ENCODE data around the gene PJVK. TPM values are rescaled to one million over a fixed set of nuclear protein-coding genes. Genes with fewer than 3 reads are reported as not detected.
"Not testable (repeated sequence)": the region's sequence is repeated elsewhere in the genome, so short reads cannot be mapped to it uniquely, and the experiment has no call there.

Gene PJVK
- total and polyA plus RNA-seq, 2 of the 4 experiments (the other 2 are of a cell fraction) = 0.72 to 2.4 TPM

- CTCF ChIA-PET = no interaction called here
- Histone ChIP-seq H3K36me3 (ENCODE audit: control insufficient read depth, insufficient read depth, low read length) (no peaks in the 10 kb centered on the region), H2BK15ac (ENCODE audit: low read depth, low read length) (no peak overlapping the region), H3K4me3 (ENCODE audit: insufficient read depth, low read depth, low read length) (no peak overlapping the region), H3K56ac (ENCODE audit: extremely low read depth, insufficient read depth, low read length) (no peak overlapping the region), H4K20me1 (ENCODE audit: insufficient read depth, low read length) (no peaks in the 10 kb centered on the region), H2BK120ac (ENCODE audit: low read depth, low read length) (no peak overlapping the region), H2BK20ac (ENCODE audit: low read depth, low read length) (no peak overlapping the region), H3K9me3 (ENCODE audit: control insufficient read depth, insufficient read depth, low read length) (peaks cover 2% of the 10 kb centered on the region; the same call in 1 of the 2 replicates), H3K9me1 (ENCODE audit: insufficient read depth, low read length) (peaks cover 3% of the 10 kb centered on the region; the same call in 1 of the 2 replicates), H3K23ac (ENCODE audit: low read depth, low read length) (no peak overlapping the region), H2AK9ac (replicated peaks; ENCODE audit: low read depth, low read length, poor library complexity) (no peak overlapping the region), H3K14ac (replicated peaks; ENCODE audit: low read depth, low read length) (no peak overlapping the region), H4K91ac (ENCODE audit: insufficient read depth, low read depth, low read length) (no peak overlapping the region), H3K4ac (ENCODE audit: low read depth, low read length) (no peak overlapping the region), H3K9ac (ENCODE audit: low read depth, low read length) (no peak overlapping the region), H4K5ac (ENCODE audit: low read depth, low read length) (no peak overlapping the region), H4K8ac (ENCODE audit: low read depth in 2 of 2, low read length in 2 of 2) (no peak overlapping the region), H3K4me1 (ENCODE audit: control insufficient read depth, insufficient read depth, low read length) (0 out of 2 replicates have a peak, but pooled peaks cover 2% of the 10 kb centered on the region), H3K27me3 (ENCODE audit: control insufficient read depth, insufficient read depth, low read length) (no peaks in the 10 kb centered on the region), H2AFZ (replicated peaks; ENCODE audit: low read length, poor library complexity) (no peak overlapping the region), H2BK5ac (ENCODE audit: low read depth, low read length, poor library complexity, severe bottlenecking) (no peak overlapping the region), H3K79me1 (ENCODE audit: low read depth in 1 of 2, low read length in 2 of 2) (peaks cover 22 to 35% of the 10 kb centered on the region in 2 experiments), H3K4me2 (ENCODE audit: low read depth, low read length) (no peak overlapping the region), H3K27ac (ENCODE audit: insufficient read depth, low read length) (no peak overlapping the region), H2AK5ac (ENCODE audit: low read depth, low read length) (no peak overlapping the region), H3K18ac (ENCODE audit: low read depth, low read length) (no peak overlapping the region)
- in situ Hi-C loops (cut with MboI; ENCODE audit: low sequenced_read_pairs) (no loop called here), intact Hi-C loops (cut with micrococcal nuclease) (no loop called here), dilution Hi-C loops (cut with HindIII; ENCODE audit: low sequenced_read_pairs, unreplicated experiment) (no loop called here)
- DNase-seq (no peak), ATAC-seq (ENCODE audit: low read depth) (no peak)
- TF ChIP-seq MXI1 (IDR thresholded peaks at IDR 0.05; ENCODE audit: borderline replicate concordance, low read depth, low read length) (no peak), CEBPB (IDR thresholded peaks at IDR 0.05; ENCODE audit: low read depth, low read length) (no peak)
- no TSS peak for BruUV-seq (replicated peaks)
- WGBS, 2 experiments (ENCODE audit: extremely low coverage in 2 of 2, insufficient read length in 1 of 2) = no CpG with 5 or more reads among the region's 3 CpGs
- POLR2A ChIA-PET (ENCODE audit: unreplicated experiment) = no interaction called here
These were observed 29.1 kb upstream of the PJVK start for GRCh38 chr2:178422097-178422496.

DNA sequence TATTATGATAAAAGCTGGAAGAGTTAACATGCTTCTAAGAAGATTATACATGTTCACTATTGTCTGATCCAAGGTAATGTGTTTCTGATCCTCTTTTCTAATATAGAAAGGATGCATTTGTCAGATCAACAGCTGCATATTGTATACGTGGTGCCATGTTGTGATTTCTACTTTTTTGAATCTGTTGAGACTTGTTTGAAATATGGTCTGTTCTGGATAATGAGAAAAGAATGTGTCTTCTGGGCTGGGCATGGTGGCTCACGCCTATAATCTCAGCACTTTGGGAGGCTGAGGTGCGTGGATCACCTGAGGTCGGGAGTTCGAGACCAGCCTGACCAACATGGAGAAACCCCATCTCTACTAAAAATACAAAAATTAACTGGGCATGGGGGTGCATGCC is 27.4 kb upstream of the PJVK start:
- H2BK120ac ChIP-seq (ENCODE audit: low read depth, low read length); H3K4ac ChIP-seq (ENCODE audit: low read depth, low read length); H3K36me3 ChIP-seq (ENCODE audit: control insufficient read depth, insufficient read depth, low read length); ATAC-seq (ENCODE audit: low read depth); H4K5ac ChIP-seq (ENCODE audit: low read depth, low read length); H3K23ac ChIP-seq (ENCODE audit: low read depth, low read length); H3K9me3 ChIP-seq (ENCODE audit: control insufficient read depth, insufficient read depth, low read length); in situ Hi-C loops (cut with MboI; ENCODE audit: low sequenced_read_pairs); H3K18ac ChIP-seq (ENCODE audit: low read depth, low read length); H2AK9ac ChIP-seq (replicated peaks; ENCODE audit: low read depth, low read length, poor library complexity); DNase-seq; H3K27ac ChIP-seq (ENCODE audit: insufficient read depth, low read length); H4K8ac ChIP-seq (ENCODE audit: low read depth in 2 of 2, low read length in 2 of 2); H3K4me1 ChIP-seq (ENCODE audit: control insufficient read depth, insufficient read depth, low read length); H4K91ac ChIP-seq (ENCODE audit: insufficient read depth, low read depth, low read length); H3K56ac ChIP-seq (ENCODE audit: extremely low read depth, insufficient read depth, low read length); H3K4me2 ChIP-seq (ENCODE audit: low read depth, low read length); H2AFZ ChIP-seq (replicated peaks; ENCODE audit: low read length, poor library complexity); H2AK5ac ChIP-seq (ENCODE audit: low read depth, low read length); H3K9ac ChIP-seq (ENCODE audit: low read depth, low read length); dilution Hi-C loops (cut with HindIII; ENCODE audit: low sequenced_read_pairs, unreplicated experiment); H3K27me3 ChIP-seq (ENCODE audit: control insufficient read depth, insufficient read depth, low read length); intact Hi-C loops (cut with micrococcal nuclease); H3K4me3 ChIP-seq (ENCODE audit: insufficient read depth, low read depth, low read length); BruUV-seq (replicated peaks); H2BK20ac ChIP-seq (ENCODE audit: low read depth, low read length); H4K20me1 ChIP-seq (ENCODE audit: insufficient read depth, low read length); H2BK5ac ChIP-seq (ENCODE audit: low read depth, low read length, poor library complexity, severe bottlenecking); POLR2A ChIA-PET (ENCODE audit: unreplicated experiment); H2BK15ac ChIP-seq (ENCODE audit: low read depth, low read length); H3K14ac ChIP-seq (replicated peaks; ENCODE audit: low read depth, low read length): not testable (repeated sequence)
- H3K79me1 ChIP-seq (ENCODE audit: low read depth in 1 of 2, low read length in 2 of 2) = peaks cover 22 to 41% of the 10 kb centered on the region in 2 experiments
- WGBS, 2 experiments (ENCODE audit: extremely low coverage in 2 of 2, insufficient read length in 1 of 2) = no CpG with 5 or more reads among the region's 5 CpGs
- CTCF ChIA-PET = interaction anchor here (1.5 kb wide), 1 partner anchor 9 kb away, joined by 5 read pairs; no protein-coding TSS in a partner anchor
- H3K9me1 ChIP-seq (ENCODE audit: insufficient read depth, low read length) = peaks cover 10% of the 10 kb centered on the region; the same call in 1 of the 2 replicates
